Heart right ventricle (tissue), 16 donors: ENCODE results near the gene FAM163B. TPM values are rescaled to one million over a fixed set of nuclear protein-coding genes. Genes with fewer than 3 reads are reported as not detected.

ENCODE experiments used
- ATAC-seq, 8 donors: fragments of 200-7000 bp; cut with Tn5 transposase; one replicate each; pipeline ENCODE4 v1.9.1; 2020; ENCODE audit warnings: mild to moderate bottlenecking in 8 of 8, moderate library complexity in 8 of 8, moderate number of reproducible peaks in 1 of 8
- DNase-seq, 2 donors: peaks; one replicate each; pipeline ENCODE4 v3.0.0-alpha.2; 2020
- H3K27ac ChIP-seq, 10 donors: fragments of 200-600 bp; sonication (generic) in 2 of 10; one replicate each; pipeline versions ENCODE4 v1.5.0 to v1.8.0; 2020 to 2022; ENCODE audit warnings: mild to moderate bottlenecking in 3 of 10
- H3K27me3 ChIP-seq, 7 donors: fragments of 200-600 bp; one replicate each; pipeline ENCODE4 v1.8.0; 2021 to 2022; ENCODE audit warnings: mild to moderate bottlenecking in 2 of 7
- H3K36me3 ChIP-seq, 9 donors: fragments of 200-600 bp; sonication (generic) in 1 of 9; one replicate each; pipeline versions ENCODE4 v1.5.0 to v1.8.0; 2020 to 2022; ENCODE audit warnings: mild to moderate bottlenecking in 2 of 9
- H3K4me1 ChIP-seq, 9 donors: fragments of 200-600 bp; sonication (generic) in 1 of 9; one replicate each; pipeline versions ENCODE4 v1.5.0 to v1.8.0; 2020 to 2022; ENCODE audit warnings: mild to moderate bottlenecking in 4 of 9
- H3K4me3 ChIP-seq, 10 donors: fragments of 200-600 bp; sonication (generic) in 2 of 10; one replicate each; pipeline versions ENCODE4 v1.5.0 to v1.8.0; 2020 to 2022; ENCODE audit warnings: mild to moderate bottlenecking in 7 of 10, moderate library complexity in 2 of 10
- H3K9me3 ChIP-seq, 11 donors: fragments of 200-600 bp in 10 of 11; sonication (generic) in 2 of 11; one replicate each; pipeline versions ENCODE4 v1.5.0 to v1.8.0; 2013 to 2022; ENCODE audit warnings: mild to moderate bottlenecking in 2 of 11, control low read depth in 1 of 11, moderate library complexity in 1 of 11
- CTCF ChIP-seq, 9 donors: fragments of 200-600 bp; sonication (generic) in 2 of 9; IDR thresholded peaks; one replicate each; pipeline versions ENCODE4 v1.5.0 to v1.8.0; 2021 to 2022; ENCODE audit warnings: antibody characterized with exemption in 9 of 9, mild to moderate bottlenecking in 5 of 9, moderate library complexity in 1 of 9
- WGBS, 2 donors: extraction: QIAGEN DNeasy Blood & Tissue Kit; methylation state at CpG; one replicate each; pipeline ENCODE4 v1.1.7; 2013; ENCODE audit warnings: inconsistent platforms in 1 of 2; 5-methylcytosine and 5-hydroxymethylcytosine counted together
- intact Hi-C, 10 donors: fragments of 100-400 bp; cut with DNase I; formaldehyde crosslinking; loops; one replicate each; pipeline versions ENCODE4 v1.11.1 to v1.14.2; 2022
- polyA plus RNA-seq, 2 donors: library from polyadenylated mRNA; stranded (reverse); fragments of 200-250 nt; gene quantifications; one replicate each; pipeline ENCODE4 v1.2.3, GENCODE V29; 2013
- total RNA-seq, 10 donors: library from RNA; stranded (reverse); fragmentation: NEBNext Ultra II Directional in 3 of 10; extraction: Animal tissue kit (Norgen Biotek cat#: 25700) in 3 of 10; gene quantifications; one replicate each; pipeline versions ENCODE4 v1.2.1 to v1.2.4, GENCODE V29; 2021 to 2023
- donor health status: Arrhythmogenic right ventricular cardiomyopathy.
- donor health status: ischemic (EF 13 %, LVEDD 7.1; RV severe dilation, severe dysfunction).
- donor health status: healthy with polysubstance abuse.
- donor health status: DM: no; HTN: yes; CAD: no.
- donor health status: DM: no; HTN: no; CAD: no.
- donor health status: ischemic (EF 25% LVEDD 6.9; RV normal size, moderate dysfunction).
- donor health status: ischemic (EF 25% LVEDD 5.7; RV mildly dilated, moderate dysfunction).
- donor health status: healthy.
- donor health status: DM: yes; HTN: yes; CAD: no.
- donor health status: Ischemic cardiomyopathy.
- donor health status: ischemic (EF 35%, LVEDD 5.7; RV mildly dilated, moderate dysfunction).
- donor health status: nonischemic (EF 11% LVEDD 7.7; RV severe dilation, severe dysfunction).
- donor health status: DM: yes; HTN: yes; CAD: no.
- donor health status: PGD.
- donor health status: ischemic (EF 29% LVEDD 5.4; RV normal size, mild dysfunction).
- donor health status: nonischemic (EF 23%, LVEDD 6.1; RV moderate dilation, normal function).

FAM163B gene
- total and polyA plus RNA-seq, 12 donors = 0.19 TPM; not detected in 11

- 83% methylated on average over 11 of the region's 11 CpGs for WGBS, 2 donors
- no peak for DNase-seq
- Histone ChIP-seq H3K4me1 (peaks cover 17 to 63% (median 37%) of the 10 kb centered on the region in 9 donors), H3K9me3 (no peaks in the 10 kb centered on the region), H3K27ac (peak overlapping the region in 1 of 10 donors; percentile 62), H3K36me3 (no peaks in the 10 kb centered on the region), H3K27me3 (peaks cover 0 to 43% (median 4%) of the 10 kb centered on the region in 7 donors), H3K4me3 (no peak overlapping the region)
- TF ChIP-seq CTCF (IDR thresholded peaks at IDR 0.05) = no peak
- intact Hi-C loops = no loop called here
- ATAC-seq = no peak
These were observed 80.3 kb downstream of the FAM163B start for GRCh38 chr9:133528876-133529241.

- no peak for TF ChIP-seq CTCF (IDR thresholded peaks at IDR 0.05)
- DNase-seq (no peak), ATAC-seq (peak in 5 of 8 donors; percentile 12 to 28 (median 20))
- H3K9me3 ChIP-seq = no peaks in the 10 kb centered on the region
- H3K4me3 ChIP-seq = no peak overlapping the region
- 56 to 63% methylated on average over 22 of the region's 22 CpGs for WGBS, 2 donors
- H3K27me3 ChIP-seq = peaks cover 0 to 43% (median 4%) of the 10 kb centered on the region in 7 donors
- H3K36me3 ChIP-seq = no peaks in the 10 kb centered on the region
- peaks cover 14 to 56% (median 30%) of the 10 kb centered on the region in 9 donors for H3K4me1 ChIP-seq
- intact Hi-C loops = no loop called here
- peak overlapping the region in 3 of 10 donors; percentile 34 to 62 (median 43) for H3K27ac ChIP-seq
These were observed 81.0 kb downstream of the FAM163B start for GRCh38 chr9:133528001-133528875.

- H3K27me3 ChIP-seq = peaks cover 0 to 43% (median 2%) of the 10 kb centered on the region in 7 donors
- no peak for TF ChIP-seq CTCF (IDR thresholded peaks at IDR 0.05)
- intact Hi-C loops = no loop called here
- ATAC-seq (peak; percentile 62 to 87 (median 79)), DNase-seq (peak; percentile 73 to 77)
- peak overlapping the region in 7 of 10 donors; percentile 43 to 62 (median 58) for H3K27ac ChIP-seq
- H3K36me3 ChIP-seq = no peaks in the 10 kb centered on the region
- peaks cover 14 to 52% (median 30%) of the 10 kb centered on the region in 9 donors for H3K4me1 ChIP-seq
- no peaks in the 10 kb centered on the region for H3K9me3 ChIP-seq
- 24% methylated on average over 17 to 18 of the region's 18 CpGs for WGBS, 2 donors
- H3K4me3 ChIP-seq = peak overlapping the region in 5 of 10 donors; percentile 7 to 19 (median 10)
These were observed 81.7 kb downstream of the FAM163B start for GRCh38 chr9:133527444-133527920.

Other genes starting within 250 kb of the FAM163B start
- gene SURF4, start 233.3 kb downstream of the FAM163B start, total RNA-seq = 100 to 1,000 TPM in 1 of 10 donors, 10 to 100 TPM in 9; 56.1 to 104 (median 64.2) TPM
- 100 to 1,000 TPM in 1 of 2 donors, 10 to 100 TPM in 1; 21.5 to 113 TPM for gene SURF4, start 233.3 kb downstream of the FAM163B start, polyA plus RNA-seq
- 1 to 10 TPM in 3 of 10 donors, under 1 TPM in 5, not detected in 2; 0.20 to 1.7 (median 0.68) TPM for gene STKLD1, start 233.0 kb downstream of the FAM163B start, total RNA-seq
- gene STKLD1, start 233.0 kb downstream of the FAM163B start, polyA plus RNA-seq = 1 to 10 TPM in 1 of 2 donors, under 1 TPM in 1; 0.17 to 1.5 TPM
- 10 to 100 TPM in 8 of 10 donors, 1 to 10 TPM in 2; 9.3 to 20.8 (median 10.9) TPM for gene REXO4, start 191.4 kb downstream of the FAM163B start, total RNA-seq
- gene REXO4, start 191.4 kb downstream of the FAM163B start, polyA plus RNA-seq = 10 to 100 TPM; 11.8 to 19.1 TPM
- gene ADAMTS13, start 187.0 kb downstream of the FAM163B start, total RNA-seq = 1 to 10 TPM; 2.2 to 4.8 (median 3.5) TPM
- gene ADAMTS13, start 187.0 kb downstream of the FAM163B start, polyA plus RNA-seq = 10 to 100 TPM in 1 of 2 donors, 1 to 10 TPM in 1; 1.5 to 17.8 TPM
- gene CACFD1, start 149.4 kb downstream of the FAM163B start, total RNA-seq = 10 to 100 TPM in 9 of 10 donors, 1 to 10 TPM in 1; 8.8 to 12.6 (median 10.8) TPM
- 10 to 100 TPM; 10.0 to 17.3 TPM for gene CACFD1, start 149.4 kb downstream of the FAM163B start, polyA plus RNA-seq
- 1 to 10 TPM; 1.3 to 7.0 (median 2.2) TPM for gene SLC2A6, start 130.3 kb downstream of the FAM163B start, total RNA-seq
- 1 to 10 TPM; 4.9 to 5.6 TPM for gene SLC2A6, start 130.3 kb downstream of the FAM163B start, polyA plus RNA-seq
- not detected for gene MYMK, start 84.4 kb downstream of the FAM163B start, total RNA-seq
- not detected for gene MYMK, start 84.4 kb downstream of the FAM163B start, polyA plus RNA-seq
- gene ADAMTSL2, start 74.7 kb downstream of the FAM163B start, total RNA-seq = 1 to 10 TPM; 2.0 to 9.1 (median 4.3) TPM
- gene ADAMTSL2, start 74.7 kb downstream of the FAM163B start, polyA plus RNA-seq = 1 to 10 TPM; 4.9 to 7.5 TPM
- under 1 TPM in 1 of 10 donors, not detected in 9; 0.09 TPM for gene DBH, start 27.0 kb upstream of the FAM163B start, total RNA-seq
- gene DBH, start 27.0 kb upstream of the FAM163B start, polyA plus RNA-seq = under 1 TPM in 1 of 2 donors, not detected in 1; 0.01 TPM
- 1 to 10 TPM in 2 of 10 donors, under 1 TPM in 8; 0.28 to 1.8 (median 0.68) TPM for gene SARDH, start 129.0 kb upstream of the FAM163B start, total RNA-seq
- gene SARDH, start 129.0 kb upstream of the FAM163B start, polyA plus RNA-seq = under 1 TPM; 0.38 to 0.44 TPM